Activated naive CD4-positive, alpha-beta T cell treated with Interleukin-2 at 50 U/mL for 16 hours (primary cell): ENCODE data around the gene KRT9.

ENCODE experiments used
- DNase-seq: peaks from one replicate; pipeline ENCODE4 v3.0.0-alpha.2; 2020

KRT9 gene

DNA sequence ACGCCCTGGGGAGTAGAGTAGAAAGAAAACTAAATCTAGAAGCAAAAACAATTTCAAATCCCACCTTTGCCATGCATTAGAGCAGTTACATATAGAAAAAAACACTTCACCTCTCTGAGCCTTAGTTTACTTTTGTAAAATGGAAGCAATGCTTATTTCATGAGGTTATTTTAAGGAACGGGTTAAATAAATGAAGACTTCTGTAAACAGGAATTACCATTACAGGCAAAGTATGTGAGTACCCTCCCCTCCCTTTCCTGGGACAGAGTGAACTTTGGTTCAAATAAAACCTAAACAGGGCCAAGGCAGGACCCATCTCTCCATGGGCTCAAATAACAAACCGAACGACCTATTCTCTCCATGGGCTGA is 48.6 kb downstream of the KRT9 start:
- no peak for DNase-seq

DNA sequence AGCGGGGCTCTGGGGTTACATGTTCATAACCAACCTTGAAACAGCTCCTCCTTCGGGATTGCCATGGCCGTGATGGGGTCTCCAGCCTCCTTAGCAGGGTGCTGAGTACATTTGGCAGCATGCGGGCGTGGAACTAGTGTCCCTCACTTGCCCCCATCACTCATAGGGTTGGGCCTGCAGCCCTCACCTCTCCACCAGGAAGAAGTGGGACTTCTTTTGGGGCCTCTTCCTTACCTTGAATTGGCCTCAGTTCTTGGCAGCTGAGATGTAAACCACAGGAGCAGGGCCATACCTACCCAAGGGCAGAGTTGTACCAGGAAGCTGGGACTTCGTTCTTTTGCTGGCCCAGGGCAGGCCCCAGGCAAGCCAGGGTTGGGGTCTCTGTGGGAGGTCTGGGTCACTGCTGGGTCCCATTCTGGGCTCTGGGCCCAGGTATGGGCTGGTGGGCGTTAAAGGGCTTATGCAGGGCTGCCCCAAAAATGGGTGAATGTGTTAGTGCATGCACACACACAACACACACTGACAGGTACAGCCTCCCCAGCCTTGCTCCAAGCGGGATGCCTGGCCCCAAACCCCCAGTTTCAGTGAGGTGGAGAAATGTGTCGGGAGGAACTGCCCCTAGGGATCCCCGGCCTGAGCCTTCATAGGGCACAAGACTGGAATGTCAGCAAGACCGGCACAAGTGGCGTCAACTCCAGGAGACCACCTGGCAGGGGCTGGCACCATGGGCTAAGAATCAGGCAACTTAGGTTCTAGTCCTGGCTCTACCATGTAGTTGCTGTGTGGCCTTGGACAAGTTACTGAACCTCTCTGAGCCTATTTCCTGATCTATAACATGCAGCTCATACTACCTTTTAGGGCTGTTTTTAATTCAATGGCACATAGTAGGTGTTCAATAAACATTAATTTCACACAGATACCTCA is 49.3 kb downstream of the KRT9 start:
- no peak for DNase-seq

DNA sequence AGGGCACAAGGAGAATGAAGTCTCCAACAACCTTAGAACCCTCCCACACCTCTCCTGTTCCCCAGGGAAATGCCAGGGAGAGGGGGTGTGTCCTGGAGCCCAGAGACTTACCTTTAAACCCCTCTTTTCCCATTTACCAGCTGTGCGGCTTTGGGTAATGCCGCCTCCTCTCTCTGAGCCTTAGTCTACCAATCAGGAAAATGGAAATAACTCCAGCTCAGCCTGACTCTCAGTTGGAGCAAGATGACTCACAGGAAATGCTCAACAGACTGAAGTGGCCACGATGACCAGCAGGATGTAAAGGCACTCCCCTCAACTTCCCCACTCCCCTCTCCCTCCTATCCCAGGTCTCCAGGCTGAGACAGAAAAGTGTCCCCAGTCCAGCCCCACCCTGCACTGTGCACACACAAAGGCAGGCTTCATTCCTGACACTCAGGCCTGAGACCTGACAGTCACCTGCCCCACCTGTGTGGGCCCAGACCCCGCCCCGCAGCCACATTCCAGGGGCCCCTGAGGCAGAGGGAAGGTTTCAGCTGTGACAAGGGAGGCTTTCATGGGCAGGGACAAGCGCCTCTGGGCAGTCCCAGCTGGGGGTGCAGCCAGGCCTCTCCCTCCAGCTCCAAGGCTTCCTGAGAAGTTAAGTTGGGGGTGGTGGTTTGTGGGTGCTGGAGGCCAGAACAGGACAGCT is 50.1 kb downstream of the KRT9 start:
- DNase-seq = no peak

DNA sequence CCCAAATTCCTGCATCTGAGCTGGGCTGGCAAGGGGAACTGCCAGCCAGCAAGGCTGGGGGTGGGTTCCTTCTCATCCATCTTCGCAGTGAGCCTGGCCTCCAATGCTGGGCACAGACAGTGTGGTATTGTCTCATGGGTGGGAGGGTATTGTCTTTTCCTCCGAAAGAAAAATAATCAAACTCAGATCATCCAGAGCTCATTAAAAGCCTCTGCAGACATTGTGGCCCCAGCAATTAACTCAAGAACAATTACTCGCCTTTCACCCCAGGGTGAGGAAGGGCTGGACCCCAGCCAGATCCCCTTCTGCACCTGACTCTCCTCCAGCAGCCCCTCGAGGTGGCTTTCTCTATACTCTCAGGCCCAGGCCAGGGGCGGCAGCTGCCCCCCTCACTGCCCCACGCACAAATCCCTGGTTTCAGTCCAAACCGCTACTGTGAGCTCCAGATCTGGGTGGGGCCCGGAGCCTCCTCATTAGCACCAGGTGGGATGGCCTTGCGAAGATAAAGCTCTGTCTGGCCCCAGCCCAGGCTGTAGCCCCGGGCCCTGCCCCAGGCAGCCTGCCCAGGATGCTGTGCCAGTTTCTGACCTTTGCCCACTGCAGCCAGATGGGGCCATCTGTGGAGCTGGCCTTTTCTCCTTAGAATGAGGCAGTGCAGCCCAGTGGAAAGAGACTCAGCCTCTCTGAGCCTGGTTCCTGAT is 50.9 kb downstream of the KRT9 start:
- no peak for DNase-seq

- DNase-seq = no peak
Observed at GRCh38 chr17:41519501-41520224, 52.2 kb downstream of the KRT9 start.

- no peak for DNase-seq
Observed at GRCh38 chr17:41518789-41519449, 52.9 kb downstream of the KRT9 start, which contains the start of gene KRT15. Gene KRT15 (minus strand): TSS chr17:41518890. CDS start chr17:41518827, 63 bp downstream.

DNA sequence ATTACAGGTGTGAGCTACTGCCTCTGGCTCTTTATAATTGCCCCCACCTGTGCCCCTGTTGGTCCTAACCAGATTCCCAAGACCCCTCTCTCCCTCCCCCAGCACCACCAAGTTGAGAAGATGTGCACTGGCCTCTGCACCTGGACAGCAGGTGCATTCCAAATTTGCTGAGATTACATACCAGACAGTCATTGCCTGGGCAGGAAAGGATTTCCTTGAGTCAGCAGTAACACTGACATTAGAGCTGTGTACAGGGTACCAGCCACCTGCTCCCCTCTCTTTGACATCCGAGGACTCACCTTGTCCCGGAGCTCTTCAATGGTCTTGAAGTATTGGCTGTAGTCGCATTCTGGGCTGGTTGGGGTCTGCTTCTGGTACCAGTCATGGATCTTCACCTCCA is 53.8 kb downstream of the KRT9 start:
- no peak for DNase-seq

DNA sequence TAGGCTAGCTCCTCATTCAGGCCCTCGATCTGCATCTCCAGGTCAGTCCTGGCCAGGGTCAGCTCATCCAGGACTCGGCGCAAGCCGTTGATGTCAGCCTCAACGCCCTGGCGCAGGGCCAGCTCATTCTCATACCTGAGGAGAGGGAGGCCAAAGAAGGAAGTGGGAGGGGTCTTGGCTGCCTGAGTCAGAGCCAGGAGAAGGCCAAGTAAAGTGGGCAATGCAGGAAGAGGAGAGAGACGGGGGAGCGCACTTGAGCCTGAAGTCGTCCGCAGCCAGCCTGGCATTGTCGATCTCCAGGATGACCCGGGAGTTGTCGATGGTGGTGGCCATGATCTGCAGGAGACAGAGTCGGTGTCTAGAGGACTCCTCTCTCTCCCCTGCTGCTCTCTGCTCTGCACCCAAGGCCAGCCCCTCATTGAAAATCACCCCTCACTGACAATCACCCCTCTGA is 55.0 kb downstream of the KRT9 start:
- DNase-seq = no peak

DNA sequence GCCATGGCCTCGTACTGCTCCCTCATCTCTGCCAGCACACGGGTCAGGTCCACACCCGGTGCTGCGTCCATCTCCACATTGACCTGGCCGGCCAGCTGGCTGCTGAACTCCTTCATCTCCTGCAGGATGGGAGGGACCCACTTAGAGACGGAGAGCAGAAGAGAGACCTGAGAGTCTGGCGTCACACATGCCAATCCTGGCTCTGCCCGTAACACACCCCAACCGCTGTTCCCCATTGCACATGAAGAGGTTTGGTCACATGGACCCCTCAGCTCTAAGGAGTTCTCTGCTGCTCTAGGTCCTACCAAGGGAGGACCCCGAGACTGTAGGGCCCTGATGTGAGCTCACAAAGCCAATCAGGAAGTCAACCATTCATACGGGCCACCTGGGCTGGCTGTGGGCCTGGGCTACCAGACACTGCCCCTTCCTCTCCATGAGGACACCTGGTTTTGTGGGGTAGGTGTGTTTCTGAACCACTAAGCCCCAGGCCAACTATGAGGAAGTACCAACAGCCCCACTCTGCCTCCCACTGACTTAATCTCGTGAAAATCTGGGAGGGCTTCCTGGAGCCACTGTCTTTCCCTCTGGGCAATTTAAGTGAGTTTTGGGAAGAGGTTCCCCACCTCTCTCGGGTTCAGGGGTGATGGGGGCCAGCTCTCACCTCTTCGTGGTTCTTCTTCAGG is 55.6 kb downstream of the KRT9 start:
- DNase-seq = no peak
